H7 (cell line): ENCODE results near the gene SYT1. TPM values are rescaled to one million over a fixed set of nuclear protein-coding genes. Genes with fewer than 3 reads are reported as not detected.
"Not testable (repeated sequence)": the region's sequence is repeated elsewhere in the genome, so short reads cannot be mapped to it uniquely, and the experiment has no call there.

Source experiments
- DNase-seq: peaks from one replicate; pipeline ENCODE4 v3.0.0; 2012
- H3K27me3 ChIP-seq: 2 replicates; pipeline ENCODE4 v1.6.0; 2011; ENCODE audit warnings: mild to moderate bottlenecking, low read length; ENCODE audit not compliant: control insufficient read depth, insufficient read depth
- H3K36me3 ChIP-seq: replicated peaks from 2 replicates; pipeline ENCODE4 v1.5.1; 2011; ENCODE audit warnings: low read length; ENCODE audit not compliant: control insufficient read depth, insufficient read depth
- H3K4me3 ChIP-seq: 2 replicates; pipeline ENCODE4 v1.5.1; 2011; ENCODE audit warnings: low read depth, mild to moderate bottlenecking, control low read depth, low read length, moderate library complexity; ENCODE audit not compliant: insufficient read depth
- total RNA-seq: library from RNA; depleted of rRNA; stranded (reverse); fragments of >200 nt; shearing (Covaris generic); gene quantifications from 2 replicates; pipeline ENCODE4 v1.2.3, GENCODE V29; 2014

The SYT1 gene
- total RNA-seq, 1 experiment from 2014 or later = 11.7 TPM

GRCh38 chr12:79023784-79024183 is 159.2 kb downstream of the SYT1 start:
- Histone ChIP-seq H3K4me3 (no peak overlapping the region), H3K36me3 (no peaks in the 10 kb centered on the region), H3K27me3 (no peaks in the 10 kb centered on the region)
- no peak for DNase-seq

- no peak overlapping the region for H3K4me3 ChIP-seq
- no peak for DNase-seq
- no peaks in the 10 kb centered on the region for H3K27me3 ChIP-seq
- H3K36me3 ChIP-seq = no peaks in the 10 kb centered on the region
Observed at GRCh38 chr12:79033788-79034187, 169.2 kb downstream of the SYT1 start.

- not testable (repeated sequence) for H3K4me3 ChIP-seq, H3K27me3 ChIP-seq, H3K36me3 ChIP-seq, DNase-seq
Observed at GRCh38 chr12:79044748-79045147, 180.2 kb downstream of the SYT1 start.

GRCh38 chr12:79045149-79045703 is 180.7 kb downstream of the SYT1 start:
- H3K27me3 ChIP-seq, DNase-seq, H3K36me3 ChIP-seq: not testable (repeated sequence)
- H3K4me3 ChIP-seq = peak overlapping the region; percentile 47

- no peak overlapping the region for H3K4me3 ChIP-seq
- no peak for DNase-seq
- H3K36me3 ChIP-seq = no peaks in the 10 kb centered on the region
- H3K27me3 ChIP-seq = no peaks in the 10 kb centered on the region
Observed at GRCh38 chr12:79046021-79046420, 181.4 kb downstream of the SYT1 start.

- no peak for DNase-seq
- no peak overlapping the region for H3K4me3 ChIP-seq
- H3K27me3 ChIP-seq = no peaks in the 10 kb centered on the region
- no peaks in the 10 kb centered on the region for H3K36me3 ChIP-seq
Observed at GRCh38 chr12:79048962-79049361, 184.4 kb downstream of the SYT1 start.

- H3K36me3 ChIP-seq = no peaks in the 10 kb centered on the region
- H3K27me3 ChIP-seq = no peaks in the 10 kb centered on the region
- H3K4me3 ChIP-seq = no peak overlapping the region
- DNase-seq = no peak
Observed at GRCh38 chr12:79053394-79053793, 188.8 kb downstream of the SYT1 start.

- no peak for DNase-seq
- no peaks in the 10 kb centered on the region for H3K36me3 ChIP-seq
- no peak overlapping the region for H3K4me3 ChIP-seq
Observed at GRCh38 chr12:79055926-79056674, 191.5 kb downstream of the SYT1 start.

GRCh38 chr12:79056775-79057174 is 192.2 kb downstream of the SYT1 start:
- Histone ChIP-seq H3K27me3 (no peaks in the 10 kb centered on the region), H3K36me3 (no peaks in the 10 kb centered on the region)
- DNase-seq = no peak

More at GRCh38 chr12:79055926-79056674, 191.5 kb downstream of the SYT1 start:
- no peaks in the 10 kb centered on the region for H3K27me3 ChIP-seq

GRCh38 chr12:79057540-79057939 is 193.0 kb downstream of the SYT1 start:
- Histone ChIP-seq H3K4me3 (no peak overlapping the region), H3K27me3 (no peaks in the 10 kb centered on the region), H3K36me3 (no peaks in the 10 kb centered on the region)
- DNase-seq = no peak

More at GRCh38 chr12:79056775-79057174, 192.2 kb downstream of the SYT1 start:
- no peak overlapping the region for H3K4me3 ChIP-seq

GRCh38 chr12:79058342-79058741 is 193.8 kb downstream of the SYT1 start:
- Histone ChIP-seq H3K4me3 (no peak overlapping the region), H3K27me3 (no peaks in the 10 kb centered on the region), H3K36me3 (no peaks in the 10 kb centered on the region)
- DNase-seq = no peak

- H3K36me3 ChIP-seq = no peaks in the 10 kb centered on the region
- DNase-seq = no peak
- H3K27me3 ChIP-seq = no peaks in the 10 kb centered on the region
Observed at GRCh38 chr12:79059557-79059956, 195.0 kb downstream of the SYT1 start.

GRCh38 chr12:79063258-79063657 is 198.7 kb downstream of the SYT1 start:
- DNase-seq = no peak
- Histone ChIP-seq H3K36me3 (no peaks in the 10 kb centered on the region), H3K27me3 (no peaks in the 10 kb centered on the region)

More at GRCh38 chr12:79059557-79059956, 195.0 kb downstream of the SYT1 start:
- no peak overlapping the region for H3K4me3 ChIP-seq

GRCh38 chr12:79067977-79068376 is 203.4 kb downstream of the SYT1 start:
- DNase-seq = no peak
- Histone ChIP-seq H3K4me3 (no peak overlapping the region), H3K36me3 (no peaks in the 10 kb centered on the region), H3K27me3 (no peaks in the 10 kb centered on the region)

More at GRCh38 chr12:79063258-79063657, 198.7 kb downstream of the SYT1 start:
- H3K4me3 ChIP-seq = no peak overlapping the region

GRCh38 chr12:79069009-79069408 is 204.4 kb downstream of the SYT1 start:
- no peak for DNase-seq
- Histone ChIP-seq H3K27me3 (no peaks in the 10 kb centered on the region), H3K4me3 (no peak overlapping the region), H3K36me3 (no peaks in the 10 kb centered on the region)
